Hematopoietic multipotent progenitor cell treated with erythropoietin and hydrocortisone succinate and interleukin-3 and kit ligand, for 8 days (in vitro differentiated cells): Measurements from ENCODE around the gene KDM2B.

ENCODE experiments used
- DNase-seq: peaks from one replicate; pipeline ENCODE4 v3.0.0-alpha.2; 2015

KDM2B gene

DNA sequence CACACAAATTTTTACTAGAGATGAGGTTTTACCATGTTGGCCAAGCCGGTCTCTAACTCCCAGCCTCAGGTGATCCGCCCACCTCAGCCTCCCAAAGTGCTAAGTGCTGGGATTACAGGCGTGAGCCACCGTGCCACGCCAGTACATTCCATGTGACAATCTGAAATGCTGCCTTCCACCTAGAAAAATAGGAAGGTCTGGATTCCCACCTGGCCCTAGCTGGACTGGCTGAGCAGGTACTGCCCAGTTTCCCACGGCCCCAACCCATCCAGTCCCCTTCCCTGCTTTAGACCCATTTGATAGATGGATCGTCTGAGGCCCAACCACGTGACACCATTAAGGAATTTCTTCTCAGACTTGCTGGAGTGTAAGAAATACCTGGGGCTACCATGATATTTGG is 55.4 kb downstream of the KDM2B start:
- DNase-seq: no peak

DNA sequence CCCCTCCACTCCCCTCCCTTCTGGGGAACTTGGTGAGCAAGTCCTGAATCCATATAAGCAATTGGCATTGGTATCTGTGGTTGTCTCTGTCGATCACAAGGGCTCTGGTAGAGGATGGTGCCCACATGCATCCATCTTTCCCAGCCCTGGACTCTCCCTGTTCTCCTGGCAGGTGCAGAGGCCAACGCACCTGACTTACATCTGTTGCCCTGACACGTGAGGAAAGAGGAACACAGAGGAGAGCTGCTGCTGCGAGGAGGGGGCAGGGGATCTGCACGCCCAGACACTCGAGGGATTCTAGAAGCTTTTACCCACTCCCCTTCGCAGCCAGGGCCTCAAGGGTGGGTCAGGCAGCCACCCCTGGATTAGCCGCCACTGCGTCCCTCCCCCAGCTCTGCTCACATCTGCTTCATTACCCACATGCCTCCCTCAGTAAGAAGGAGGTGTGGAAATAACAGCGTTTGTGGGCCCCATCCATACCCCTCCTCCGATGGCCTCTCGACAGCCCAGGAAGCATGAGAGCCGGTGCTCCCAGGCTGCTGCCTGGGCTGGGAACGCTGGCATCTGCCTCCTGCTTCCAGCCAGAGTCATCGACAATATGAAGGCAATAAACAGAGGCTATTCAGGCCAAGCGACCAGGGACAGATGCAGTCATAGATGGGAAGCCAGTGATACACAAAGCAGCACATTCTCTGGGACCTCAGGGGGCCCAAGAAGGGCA is 56.5 kb downstream of the KDM2B start:
- no peak for DNase-seq

DNA sequence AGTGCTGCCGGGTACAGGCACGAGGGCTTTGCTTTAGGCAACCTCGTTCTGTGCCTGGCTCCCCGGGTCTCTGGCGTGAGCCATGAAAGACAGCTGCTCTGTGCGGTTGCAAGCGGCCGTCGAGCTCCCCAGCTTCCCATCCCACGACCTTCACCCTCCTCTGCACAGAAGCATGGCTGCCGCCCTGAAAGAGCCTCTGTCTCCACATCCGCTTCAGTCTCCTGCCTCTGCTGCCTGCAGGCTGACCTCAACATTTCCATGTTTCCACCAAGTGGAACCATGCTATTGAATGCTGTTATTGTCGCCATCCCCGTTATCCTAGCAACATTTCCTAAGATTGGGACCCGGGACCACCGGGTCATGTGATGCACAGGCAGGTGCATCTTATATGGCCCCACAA is 57.1 kb downstream of the KDM2B start:
- DNase-seq: no peak

DNA sequence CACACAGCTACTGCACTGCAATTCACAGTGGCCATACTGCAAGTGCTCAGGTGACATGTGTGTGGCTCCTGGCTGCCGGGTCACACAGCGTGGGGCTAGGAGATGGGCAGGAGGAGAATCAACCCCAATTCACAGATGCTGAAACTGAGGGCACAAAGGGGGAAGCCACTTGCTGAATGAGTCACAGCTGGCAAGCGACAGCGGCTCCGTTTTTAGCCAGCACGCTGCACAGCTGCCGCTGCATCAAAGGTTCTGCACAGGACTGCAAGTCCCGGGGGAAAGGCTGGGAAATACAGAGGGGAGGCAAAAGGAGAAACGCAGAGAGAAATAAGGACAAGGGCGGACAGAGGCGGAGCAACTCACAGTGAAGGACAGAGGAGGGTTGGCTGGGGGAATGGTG is 57.9 kb downstream of the KDM2B start:
- DNase-seq: no peak

DNA sequence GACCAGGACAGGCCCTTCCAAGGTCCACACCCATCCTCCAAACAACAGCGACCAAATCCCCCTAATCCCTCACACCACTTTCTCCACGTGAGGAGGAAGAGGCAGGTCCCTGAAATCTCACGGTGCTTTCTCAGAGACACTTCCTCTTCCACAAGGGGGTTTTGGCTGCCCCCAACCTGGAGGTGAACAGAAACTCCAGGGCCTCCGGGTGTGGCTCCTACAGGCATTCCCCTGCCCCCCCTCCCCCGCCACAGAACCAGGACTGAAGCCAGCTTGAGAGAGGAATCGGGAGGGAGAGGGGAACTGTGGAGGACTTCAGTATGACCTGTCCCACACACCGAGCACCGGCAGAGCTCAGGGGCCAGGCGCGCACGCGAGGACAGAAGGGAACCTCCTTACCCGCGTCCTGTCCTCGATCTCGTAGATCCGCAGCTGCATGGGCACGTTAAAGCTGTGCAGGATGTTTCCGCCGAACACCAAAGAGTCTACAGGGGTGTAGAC is 60.2 kb downstream of the KDM2B start:
- DNase-seq: no peak

DNA sequence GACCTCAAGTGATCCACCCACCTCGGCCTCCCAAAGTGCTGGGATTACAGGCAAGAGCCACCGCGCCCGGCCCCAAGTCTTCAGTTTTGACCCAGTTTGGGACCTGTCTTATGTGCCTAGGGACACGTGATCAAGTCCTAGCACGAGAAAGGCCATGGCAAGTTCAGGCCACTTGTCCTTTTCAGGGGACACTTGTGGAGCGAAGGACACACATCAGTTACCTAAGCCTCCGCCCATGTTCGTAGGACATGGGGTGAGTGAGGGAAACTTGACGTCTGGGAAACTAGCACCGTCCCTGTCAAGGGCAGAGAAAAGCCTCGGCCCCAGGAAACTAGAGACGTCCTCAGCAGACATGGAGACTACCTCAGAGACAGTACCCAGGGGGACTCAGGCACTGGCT is 60.7 kb downstream of the KDM2B start:
- DNase-seq: no peak

DNA sequence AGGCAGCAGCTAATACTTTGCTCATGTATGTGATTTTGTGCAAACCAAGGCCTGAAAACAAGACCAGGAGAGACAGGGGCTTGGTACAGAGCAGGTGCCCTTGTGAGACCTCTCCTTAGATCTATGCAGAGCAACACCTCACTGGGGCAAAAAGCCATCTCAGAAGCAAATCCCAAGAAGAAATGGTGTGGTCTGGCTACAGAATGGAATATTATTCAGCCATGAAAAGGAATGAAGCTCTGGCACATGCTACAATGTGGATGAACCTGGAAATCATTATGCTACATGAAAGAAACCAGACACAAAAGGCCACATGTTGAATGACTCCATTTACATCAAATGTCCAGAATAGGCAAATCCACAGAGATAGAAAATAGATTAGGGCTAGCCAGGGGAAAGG is 61.6 kb downstream of the KDM2B start:
- DNase-seq: no peak

DNA sequence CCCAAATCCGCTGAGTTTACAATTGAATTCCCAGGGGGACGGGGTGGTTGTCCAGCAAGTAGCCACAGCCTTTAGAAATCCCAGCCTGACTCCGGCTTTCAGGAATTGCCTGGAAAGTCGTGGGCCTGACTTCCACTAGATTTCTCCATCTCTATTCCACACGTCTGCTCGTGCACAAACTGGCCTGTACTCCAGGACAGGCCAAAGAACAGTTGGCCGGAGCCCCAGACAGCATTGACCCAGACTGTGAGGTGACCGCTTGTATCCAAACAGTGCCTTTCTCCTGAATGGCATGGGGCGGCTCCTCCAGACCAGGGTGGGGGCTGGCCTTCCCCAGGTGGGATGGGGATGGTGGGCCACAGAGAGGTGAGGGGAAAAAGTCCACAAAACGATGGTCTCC is 62.2 kb downstream of the KDM2B start:
- no peak for DNase-seq

DNA sequence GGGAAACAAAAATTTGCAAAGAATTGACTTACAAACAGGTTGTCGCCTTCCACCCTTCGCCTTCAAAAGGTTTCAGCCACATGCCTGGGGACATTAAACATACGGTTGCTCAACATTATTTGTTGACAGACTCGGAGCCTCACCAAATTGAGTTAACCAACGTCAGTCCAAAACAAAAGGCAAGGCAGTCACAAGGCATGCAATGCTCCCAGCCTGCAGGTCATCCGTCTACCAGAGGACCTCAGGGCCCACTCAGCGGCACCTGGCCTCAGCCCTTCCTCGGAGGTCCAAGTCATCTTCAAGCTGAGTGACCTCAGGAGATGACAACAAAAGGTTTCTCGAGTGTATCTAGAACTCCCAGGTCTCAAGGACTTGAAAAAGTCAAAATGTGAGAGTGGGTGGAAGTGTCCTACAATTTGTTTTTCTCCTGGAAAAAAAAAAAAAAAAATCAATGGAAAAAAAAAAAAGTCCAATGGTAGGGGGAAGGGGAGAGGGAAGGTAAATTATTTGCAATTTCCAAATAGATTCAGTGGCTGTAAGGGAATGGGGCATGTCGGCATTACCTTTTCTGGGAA is 64.3 kb downstream of the KDM2B start:
- no peak for DNase-seq

DNA sequence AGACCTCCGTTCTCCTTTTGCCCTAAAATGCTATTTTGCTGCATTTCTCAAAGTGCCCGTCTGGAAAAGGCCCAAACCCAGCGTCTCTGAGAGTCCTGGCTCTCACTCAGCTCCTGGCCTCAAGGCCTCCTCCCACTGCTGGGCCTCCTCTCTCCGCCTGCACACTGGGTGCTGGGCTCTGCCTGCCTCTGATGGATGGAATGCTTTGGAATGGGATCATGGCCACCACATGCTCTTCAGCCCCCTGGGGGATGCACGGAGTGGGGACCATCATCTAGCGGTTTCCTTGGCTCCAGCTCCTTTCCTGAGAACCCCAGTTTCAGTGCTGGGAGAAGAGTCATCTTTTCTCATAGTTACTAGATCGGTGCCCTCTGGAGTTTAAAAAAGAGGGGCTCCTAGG is 65.2 kb downstream of the KDM2B start:
- no peak for DNase-seq

DNA sequence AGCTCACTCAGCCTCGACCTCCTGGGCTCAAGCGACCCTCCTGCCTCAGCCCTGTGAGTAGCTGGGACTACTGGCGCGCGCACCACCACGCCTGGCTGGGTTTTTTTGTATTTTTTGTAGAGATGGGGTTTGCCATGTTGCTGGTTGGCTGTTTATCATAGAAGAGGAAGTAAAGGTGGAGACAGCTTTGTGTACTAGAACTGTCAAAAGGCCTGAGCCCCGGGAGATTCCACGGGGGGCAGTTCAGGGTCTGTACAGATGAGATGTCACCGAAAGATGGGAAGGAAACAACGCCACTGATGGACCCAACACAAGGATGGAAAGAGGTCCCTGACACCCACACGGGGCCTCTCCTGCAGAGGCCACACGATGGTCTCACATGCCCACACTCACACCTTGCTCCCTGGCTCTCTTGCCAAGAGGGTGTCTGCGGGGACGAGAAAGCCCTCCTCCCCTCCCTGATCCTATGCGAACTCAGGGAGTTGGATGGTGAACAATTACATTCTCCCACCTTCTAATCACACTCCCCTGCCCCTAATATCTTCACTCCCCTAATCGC is 66.6 kb downstream of the KDM2B start:
- no peak for DNase-seq

DNA sequence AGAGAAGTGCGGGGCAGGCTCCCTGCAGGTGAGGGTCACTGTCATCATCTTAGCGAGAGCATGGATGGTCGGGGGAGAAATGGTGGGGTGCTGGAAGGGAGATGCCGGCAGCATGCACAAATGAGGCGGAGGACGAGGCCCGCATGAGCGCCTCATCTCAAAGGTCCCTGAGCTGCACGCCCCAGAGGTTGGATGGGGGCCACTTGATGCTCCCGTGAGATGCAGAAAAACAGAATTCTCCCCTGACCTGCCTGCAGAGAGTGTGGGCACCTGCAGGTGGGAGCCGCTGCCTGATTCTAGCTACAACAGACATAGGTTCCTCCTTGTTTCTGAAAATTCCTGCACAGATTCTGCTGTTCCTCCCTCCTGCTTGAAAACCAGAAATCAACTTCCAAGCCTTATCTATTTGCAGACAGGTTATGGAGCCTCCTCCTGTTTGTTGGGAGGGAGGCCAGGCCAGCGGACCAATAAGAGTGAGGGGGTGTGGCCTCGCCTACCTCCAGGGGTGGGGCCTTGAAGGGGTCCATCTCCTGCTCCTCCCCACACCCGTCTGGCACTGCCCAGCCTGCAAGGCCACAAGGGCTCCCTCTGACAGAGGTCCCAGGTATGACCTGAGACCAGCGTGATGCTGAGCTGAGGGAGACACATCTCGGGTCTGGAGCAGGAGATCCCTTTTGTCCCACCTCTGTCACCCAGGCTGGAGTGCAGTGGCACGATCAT is 67.2 kb downstream of the KDM2B start:
- peak; percentile 61 for DNase-seq

DNA sequence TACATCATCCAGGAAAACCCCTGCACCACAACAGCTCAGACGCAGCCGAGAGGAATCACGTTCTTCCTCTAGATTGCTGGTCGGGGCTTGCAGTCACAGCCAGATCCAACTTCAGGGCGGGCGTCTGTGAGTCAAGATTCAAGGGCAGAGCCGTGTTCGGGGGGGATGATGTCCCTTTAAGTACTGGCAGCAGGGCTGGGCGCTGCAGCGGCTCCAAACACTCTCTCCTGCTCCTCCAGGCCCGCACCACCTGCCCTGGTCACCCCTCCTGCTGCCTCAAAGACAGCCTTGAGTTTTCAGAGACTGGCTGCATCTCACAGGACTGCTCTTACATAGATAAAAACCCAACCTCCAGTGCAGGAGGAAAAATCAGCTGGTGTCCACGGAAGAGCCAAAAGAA is 68.3 kb downstream of the KDM2B start:
- DNase-seq: no peak

DNA sequence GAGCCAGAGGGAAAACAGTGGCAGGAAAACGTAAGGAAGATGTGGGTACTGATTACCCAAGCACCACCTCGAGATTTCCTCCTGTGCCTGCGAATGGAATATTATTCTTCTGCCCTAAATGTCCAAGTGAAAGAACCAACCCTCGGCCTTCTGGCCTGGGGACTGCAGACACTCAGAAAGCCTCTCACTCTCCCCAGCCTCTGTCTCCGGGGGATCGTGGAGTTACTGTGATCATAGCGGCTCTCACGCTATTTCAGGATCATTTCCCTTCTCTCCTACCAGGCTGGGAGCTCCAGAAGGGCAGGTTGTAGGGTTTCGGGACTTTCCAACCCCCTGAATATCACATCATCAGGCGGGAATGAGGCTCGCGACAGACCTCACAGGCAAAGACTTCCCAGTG is 68.9 kb downstream of the KDM2B start:
- no peak for DNase-seq

DNA sequence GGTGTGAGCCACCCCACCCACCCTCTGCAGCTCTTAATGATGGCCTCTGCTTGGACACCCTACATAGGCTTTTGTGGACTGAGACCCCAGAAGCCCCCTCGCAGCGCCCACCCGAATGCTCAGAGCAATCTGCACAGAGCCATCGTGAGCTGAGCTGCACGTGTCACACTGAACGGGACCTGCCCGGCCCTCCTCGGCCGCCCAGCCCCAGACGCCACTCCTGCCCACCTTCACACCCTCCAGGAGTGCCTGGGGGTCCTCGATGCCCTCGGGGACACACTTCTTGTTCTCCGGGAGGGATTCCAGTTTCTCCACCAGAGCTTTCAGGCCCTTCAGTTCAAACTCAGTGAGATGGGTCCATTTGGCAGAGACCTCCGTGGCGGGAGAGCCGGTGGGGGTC is 71.5 kb downstream of the KDM2B start:
- DNase-seq: no peak

DNA sequence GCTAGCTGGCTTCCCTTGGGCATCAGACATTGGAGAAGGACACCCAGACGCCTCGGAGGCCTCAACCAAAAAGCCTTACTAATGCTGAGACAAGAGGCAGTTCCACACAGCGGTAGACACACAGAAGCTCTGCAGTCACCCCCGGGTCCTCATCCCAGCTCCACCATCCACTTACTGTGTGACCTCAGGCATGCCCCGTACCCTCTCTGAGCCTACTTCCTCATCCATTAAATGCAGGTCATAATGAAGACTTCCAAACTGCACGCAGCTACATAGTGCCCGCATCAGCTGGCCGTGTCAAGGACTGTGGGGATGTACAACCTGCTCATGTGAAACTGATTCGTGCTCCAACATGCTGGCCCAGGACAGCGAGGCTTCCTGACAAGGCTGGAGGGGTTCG is 72.3 kb downstream of the KDM2B start:
- DNase-seq: no peak

DNA sequence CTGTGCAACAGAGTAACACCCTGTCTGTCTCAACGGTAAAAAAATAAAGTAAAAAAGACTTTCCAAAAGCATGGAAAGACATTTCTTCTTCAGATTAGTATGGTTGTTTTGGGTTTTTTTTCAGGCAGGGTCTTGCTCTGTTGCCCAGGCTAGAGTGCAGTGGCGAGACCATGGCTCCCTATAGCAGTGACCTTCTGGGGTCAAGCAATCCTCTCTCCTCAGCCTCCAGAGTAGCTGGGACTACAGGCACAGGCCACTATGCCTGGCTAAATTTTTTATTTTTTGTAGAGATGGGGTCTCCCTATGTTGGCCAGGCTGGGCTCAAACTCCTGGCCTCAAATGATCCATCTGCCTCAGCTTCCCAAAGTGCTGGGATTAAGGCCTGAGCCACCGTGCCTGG is 72.8 kb downstream of the KDM2B start:
- no peak for DNase-seq

DNA sequence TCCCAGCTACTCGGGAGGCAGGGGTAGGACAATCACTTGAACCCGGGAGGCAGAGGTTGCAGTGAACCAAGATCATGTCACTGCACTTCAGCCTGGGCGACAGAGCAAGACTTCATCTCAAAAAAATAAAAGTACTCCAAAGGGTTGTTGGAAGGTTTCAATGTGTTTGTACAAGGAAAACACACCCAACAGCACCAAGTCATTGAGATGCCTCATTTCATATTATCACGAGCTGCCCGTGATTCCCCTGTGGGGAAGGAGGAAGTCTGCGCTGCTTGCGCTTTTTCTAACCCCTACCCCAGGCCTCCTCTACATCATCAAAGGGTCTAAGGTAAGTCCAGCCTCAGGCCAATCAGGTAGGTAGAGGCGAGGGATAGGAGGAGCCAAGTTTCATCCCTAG is 73.6 kb downstream of the KDM2B start:
- no peak for DNase-seq

DNA sequence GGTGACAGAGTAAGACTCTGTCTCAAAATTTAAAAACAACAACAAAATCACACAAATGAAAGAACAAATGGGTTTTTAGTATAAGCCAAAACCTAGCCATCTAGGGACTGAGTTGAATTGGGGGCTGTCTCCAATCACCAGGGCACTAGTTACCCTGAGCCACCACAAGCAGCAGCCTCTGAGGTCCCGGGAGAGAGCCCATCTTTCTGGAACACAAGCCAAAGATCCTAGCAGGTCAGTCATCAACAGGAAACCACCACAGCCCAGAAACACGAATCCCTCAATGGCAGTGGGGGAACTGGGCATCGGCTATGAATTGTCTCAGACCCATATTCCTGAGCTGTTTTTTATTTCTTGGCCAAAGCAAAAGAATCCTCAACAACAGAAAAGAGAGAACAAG is 75.3 kb downstream of the KDM2B start:
- no peak for DNase-seq

DNA sequence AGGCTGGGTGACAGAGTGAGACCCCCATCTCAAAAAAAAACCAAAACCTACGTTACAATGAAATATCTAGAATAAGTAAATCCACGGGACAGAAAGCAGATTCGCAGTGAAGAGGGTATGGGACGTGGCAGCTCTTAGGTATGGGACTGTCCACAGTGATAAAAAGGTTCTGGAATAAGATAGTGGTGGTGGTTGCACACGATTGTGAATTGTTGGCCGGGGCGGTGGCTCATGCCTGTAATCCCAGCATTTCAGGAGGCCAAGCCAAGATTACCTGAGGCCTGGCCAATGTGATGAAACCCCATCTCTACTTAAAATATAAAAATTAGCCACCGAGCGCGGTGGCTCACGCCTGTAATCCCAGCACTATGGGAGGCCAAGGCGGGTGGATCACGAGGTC is 76.3 kb downstream of the KDM2B start:
- no peak for DNase-seq

DNA sequence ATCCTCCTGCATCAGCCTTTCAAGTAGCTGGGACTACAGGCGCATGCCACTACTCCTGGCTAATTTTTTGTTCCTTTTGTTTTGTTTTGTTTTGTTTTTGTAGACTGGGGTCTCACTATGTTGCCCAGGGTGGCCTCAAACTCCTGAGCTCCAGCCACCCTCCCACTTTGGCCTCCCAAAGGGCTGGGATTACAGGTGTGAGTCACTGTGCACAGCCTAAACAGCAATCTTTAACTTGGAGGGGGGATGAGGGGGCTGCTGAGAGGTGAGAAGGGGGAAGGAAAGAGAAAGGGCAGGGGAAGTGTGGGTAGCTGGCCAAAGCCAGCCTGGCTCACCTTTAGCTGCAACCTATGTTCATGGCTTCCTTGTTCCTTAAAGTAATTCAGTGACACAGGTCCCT is 77.4 kb downstream of the KDM2B start:
- no peak for DNase-seq

DNA sequence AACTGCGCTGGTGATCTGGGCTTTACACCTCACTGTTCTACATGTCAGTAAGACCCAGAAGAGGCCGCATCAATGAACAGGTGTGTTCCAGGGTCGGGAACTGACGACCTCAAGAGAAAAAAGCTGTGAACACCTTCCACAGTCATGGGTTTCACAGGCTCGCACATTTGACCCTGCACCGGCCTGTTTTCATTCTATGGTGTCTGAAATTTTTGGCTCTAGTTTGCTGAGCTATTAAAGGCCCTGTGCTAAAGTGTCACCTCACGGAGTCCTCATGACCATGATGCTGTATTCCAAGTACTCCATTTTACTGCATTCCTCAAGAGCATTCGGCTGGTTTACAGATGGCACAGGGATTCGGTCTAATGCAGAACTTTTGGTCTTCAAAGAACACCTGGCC is 78.9 kb downstream of the KDM2B start:
- DNase-seq: no peak

DNA sequence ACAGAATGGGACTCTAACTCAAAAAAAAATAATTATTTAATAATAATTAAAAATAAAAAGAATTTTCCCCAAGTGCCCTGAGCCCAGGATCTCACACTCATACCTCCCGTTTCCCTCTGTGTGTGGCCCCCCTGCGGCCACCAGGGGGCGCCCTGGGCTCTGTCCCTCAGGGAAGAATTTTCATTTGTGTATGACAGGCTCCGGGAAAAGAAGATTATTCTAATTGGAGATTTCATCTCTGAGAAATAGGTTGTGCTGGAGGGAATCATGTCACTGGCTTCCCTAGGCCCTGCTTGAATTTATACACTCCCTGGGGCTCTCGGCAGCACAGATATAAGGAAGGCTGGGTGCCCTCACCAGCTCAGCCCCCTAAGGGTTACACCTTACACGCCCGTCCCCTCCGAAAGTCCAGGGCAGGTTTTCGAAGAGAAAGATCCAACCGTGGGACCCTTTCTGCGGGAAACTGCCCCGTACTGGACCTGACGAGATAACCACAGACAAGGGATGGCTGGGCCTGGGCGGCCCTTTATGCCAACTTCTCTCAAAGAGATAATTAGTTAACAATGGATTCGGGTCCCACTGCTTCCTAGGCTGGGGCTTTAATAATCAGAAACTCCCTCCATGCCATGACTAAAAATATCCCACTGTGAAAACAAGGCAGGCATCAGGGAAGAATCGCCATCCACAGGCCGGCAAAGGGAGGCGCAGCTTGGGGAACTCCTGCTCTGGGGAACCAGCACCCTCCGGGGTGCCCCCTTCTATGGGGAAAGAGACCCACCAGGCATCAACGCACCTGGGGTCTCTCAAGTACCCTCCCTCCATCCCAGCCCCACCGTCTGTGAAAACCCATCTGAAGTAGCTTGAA is 80.7 kb downstream of the KDM2B start:
- DNase-seq: peak; percentile 74
